DMS53 treated with DMSO at 0.1 percent for 48 hours (cell line): Measurements from ENCODE around the gene RASGRF1.

Experiments used
- DNase-seq: peaks from one replicate; lab custom pipeline; 2025; ENCODE audit not compliant: unreplicated experiment; lab: John Stamatoyannopoulos, UW

Gene RASGRF1

GRCh38 chr15:78968114-78968513 lies 122.5 kb downstream of the RASGRF1 start:
- no peak for DNase-seq

DNA sequence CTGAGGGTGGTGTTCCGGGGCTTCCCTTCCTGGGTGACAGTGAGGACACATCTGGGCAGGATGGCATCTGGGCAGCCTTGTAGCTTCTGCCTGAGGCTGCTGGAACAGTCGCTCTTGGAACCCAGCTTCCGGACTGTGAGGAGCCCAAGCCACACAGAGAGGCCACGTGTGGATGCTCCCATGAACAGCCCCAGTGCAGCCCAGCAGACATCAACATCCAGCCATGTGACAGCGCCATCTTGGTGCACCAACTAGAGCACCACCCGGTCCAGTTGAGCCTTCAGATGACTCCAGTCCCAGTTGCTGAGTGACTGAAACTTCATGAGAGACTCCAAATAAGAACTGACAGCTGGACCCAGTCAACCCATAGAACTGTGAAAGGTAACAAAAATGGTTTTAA lies 130.3 kb downstream of the RASGRF1 start:
- no peak for DNase-seq

DNA sequence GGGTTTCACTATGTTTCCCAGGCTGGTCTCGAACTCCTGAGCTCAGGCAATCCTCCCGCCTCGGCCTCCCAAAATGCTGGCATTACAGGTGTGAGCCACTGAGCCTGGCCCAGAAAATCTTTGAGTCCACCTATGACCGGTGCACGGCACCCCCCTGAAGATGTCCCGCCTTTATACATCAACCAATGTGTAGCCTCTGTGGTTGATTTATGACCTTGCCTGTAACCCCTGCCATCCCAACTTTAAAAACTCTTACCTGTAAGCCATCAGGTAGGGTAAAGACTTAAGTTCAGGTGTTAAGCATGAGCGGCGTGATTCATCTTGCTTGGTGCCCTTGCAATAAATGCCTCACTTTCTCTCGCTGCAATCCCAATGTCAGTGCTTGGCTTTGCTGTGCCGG lies 131.2 kb downstream of the RASGRF1 start:
- DNase-seq, result no peak

DNA sequence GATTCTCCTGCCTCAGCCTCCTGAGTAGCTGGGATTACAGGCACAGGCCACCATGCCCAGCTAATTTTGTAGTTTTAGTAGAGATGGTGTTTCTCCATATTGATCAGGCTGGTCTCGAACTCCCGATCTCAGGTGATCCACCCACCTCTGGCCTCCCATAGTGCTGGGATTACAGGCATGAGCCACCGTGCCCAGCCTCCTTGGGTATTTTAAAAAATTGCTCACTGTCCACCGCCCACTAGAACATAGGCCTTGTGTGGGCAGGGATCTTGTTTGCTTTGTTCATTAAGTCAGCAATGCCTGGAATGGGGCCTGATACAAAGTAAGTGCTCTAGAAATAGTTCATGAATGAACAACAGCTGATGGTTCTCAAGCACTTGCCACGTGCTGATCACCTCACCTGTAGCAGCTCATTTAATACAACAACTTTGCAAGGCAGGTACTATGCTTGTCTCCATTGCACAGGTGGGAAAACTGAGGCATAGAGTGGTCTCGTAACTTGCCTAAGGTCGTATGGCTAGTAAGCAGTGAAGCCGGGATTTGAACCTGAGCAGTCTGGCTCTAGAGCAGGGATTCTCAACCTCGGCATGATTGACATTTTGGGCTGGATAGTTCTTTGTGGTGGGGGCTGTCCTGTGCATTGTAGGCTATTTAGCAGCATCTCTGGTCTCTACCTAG lies 133.0 kb downstream of the RASGRF1 start:
- no peak for DNase-seq

- DNase-seq, result no peak
Observed at GRCh38 chr15:78956937-78957336, 133.6 kb downstream of the RASGRF1 start.

GRCh38 chr15:78955355-78955754 lies 135.2 kb downstream of the RASGRF1 start:
- no peak for DNase-seq

GRCh38 chr15:78951841-78952238 lies 138.7 kb downstream of the RASGRF1 start:
- DNase-seq, result peak; percentile 22

GRCh38 chr15:78950902-78951840 lies 139.4 kb downstream of the RASGRF1 start:
- peak; percentile 8 for DNase-seq

DNA sequence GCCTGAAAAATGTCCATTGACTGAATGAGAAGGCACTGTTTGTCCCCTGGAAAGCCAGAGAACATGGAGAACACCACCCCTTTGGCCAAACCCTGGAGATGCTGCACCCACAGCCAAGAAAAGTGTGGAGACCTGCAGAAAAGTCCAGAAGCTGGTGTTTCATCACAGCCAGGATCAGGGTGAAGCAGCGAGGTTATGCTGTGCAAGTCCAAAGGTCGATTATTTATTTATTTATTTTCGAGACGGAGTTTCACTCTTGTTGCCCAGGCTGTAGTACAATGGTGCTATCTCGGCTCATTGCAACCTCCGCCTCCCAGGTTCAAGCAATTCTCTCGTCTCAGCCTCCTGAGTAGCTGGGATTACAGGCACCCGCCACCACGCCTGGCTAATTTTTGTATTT lies 140.2 kb downstream of the RASGRF1 start:
- no peak for DNase-seq

- no peak for DNase-seq
Observed at GRCh38 chr15:78949461-78949860, 141.1 kb downstream of the RASGRF1 start.

- DNase-seq, result no peak
Observed at GRCh38 chr15:78947506-78947905, 143.1 kb downstream of the RASGRF1 start.

DNA sequence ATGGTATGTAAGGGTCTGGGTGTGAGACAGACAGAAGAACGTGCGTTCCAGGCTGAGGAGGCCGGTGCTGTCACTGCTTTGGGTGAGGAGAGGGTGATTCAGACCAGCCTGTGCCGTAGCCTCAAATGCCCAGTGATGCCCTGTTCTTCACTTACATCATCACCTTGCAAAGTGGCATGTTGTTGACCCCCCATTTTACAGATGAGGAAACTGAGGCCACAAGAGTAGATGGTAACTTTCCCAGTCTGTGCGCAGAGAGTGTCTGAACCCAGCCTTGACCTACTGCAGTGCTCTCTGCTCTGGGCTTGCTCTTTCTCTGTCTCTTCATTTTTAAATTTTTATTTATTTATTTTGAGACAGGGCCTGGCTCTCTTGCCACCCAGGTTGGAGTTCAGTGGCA lies 144.1 kb downstream of the RASGRF1 start:
- DNase-seq, result no peak

- peak; percentile 51 for DNase-seq
Observed at GRCh38 chr15:78944669-78945407, 145.7 kb downstream of the RASGRF1 start, which contains the start of gene CTSH. Gene CTSH (minus strand): TSS chr15:78945046. CDS start chr15:78944981, 65 bp downstream.

- no peak for DNase-seq
Observed at GRCh38 chr15:78944202-78944625, 146.4 kb downstream of the RASGRF1 start.

DNA sequence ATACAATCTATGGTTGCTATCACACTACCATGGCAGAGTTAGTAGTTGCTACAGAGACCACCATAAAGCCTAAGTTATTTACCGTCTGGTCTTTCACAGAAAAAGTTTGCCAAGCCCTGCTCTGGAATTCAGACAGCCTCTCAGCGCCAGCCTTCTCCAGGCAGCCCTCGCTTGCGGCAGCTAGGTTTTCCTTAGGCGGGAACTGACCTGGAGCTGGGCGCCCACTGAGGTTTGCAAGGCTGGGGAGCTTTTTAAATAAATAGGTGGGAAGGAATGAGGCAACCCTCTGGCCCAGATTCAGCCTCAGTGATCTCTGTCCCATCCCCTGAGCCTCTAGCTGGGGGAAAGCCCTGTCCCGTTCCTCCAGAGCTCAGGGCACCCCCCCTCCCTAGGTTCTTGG lies 146.9 kb downstream of the RASGRF1 start:
- DNase-seq, result no peak

- no peak for DNase-seq
Observed at GRCh38 chr15:78942741-78943140, 147.8 kb downstream of the RASGRF1 start.

DNA sequence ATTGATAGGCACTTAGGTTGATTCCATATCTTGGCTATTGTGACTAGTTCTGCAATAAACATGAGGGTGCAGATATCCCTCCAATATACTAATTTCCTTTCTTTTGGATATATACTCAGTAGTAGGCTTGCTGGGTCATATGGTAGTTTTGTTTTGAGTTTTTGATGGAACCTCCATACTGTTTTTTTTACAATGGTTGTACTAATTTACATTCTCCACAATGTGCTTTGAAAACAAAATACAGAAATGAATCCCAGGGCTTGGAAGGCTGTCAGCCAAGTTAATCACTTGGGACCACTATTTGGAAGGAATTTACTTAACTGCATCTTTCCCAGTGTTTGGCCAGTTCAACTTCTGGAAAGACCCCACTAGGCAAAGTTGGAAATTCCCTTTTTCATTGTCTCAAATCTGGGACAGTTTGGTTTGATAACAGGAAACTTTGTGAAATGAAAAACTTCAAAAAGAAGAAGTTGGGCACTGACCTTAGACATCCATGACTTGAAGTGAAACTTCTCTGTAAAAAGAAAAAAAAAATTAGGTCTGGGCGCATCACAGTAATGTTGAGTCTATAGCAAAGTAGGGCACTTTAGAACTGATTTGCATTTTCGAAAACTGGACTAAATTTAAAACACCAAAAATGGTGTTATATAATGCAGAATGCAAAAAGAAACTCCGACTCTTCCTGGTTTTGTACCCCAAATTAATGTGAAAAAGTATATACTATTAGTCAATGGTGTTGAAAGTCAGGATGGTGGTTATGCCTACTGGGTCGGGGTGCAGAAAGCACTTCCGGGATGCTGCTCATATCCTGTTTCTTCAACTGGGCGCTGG lies 151.7 kb downstream of the RASGRF1 start:
- DNase-seq, result no peak

- no peak for DNase-seq
Observed at GRCh38 chr15:78937132-78937739, 153.3 kb downstream of the RASGRF1 start.

DNA sequence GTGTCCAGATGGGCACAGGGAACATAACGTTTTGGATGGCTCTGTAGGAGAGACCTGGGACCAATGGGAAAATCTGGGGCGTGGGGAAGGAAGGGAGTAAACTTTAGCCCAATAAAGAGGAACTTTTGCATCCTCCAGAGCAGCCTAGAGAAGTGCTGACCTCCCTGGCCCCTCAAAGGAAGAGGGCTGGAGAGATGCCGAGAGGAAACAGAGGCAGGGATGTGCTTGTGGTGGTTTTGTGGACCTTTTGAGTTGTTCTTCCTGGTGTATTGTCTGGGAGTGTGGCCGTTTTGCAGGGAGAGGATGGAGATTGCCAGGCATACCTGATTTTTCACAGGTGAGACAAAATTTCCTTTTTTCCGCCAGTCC lies 155.9 kb downstream of the RASGRF1 start:
- DNase-seq, result no peak
